Measurements from ENCODE around the gene PSEN2. TPM values are rescaled to one million over a fixed set of nuclear protein-coding genes. Genes with fewer than 3 reads are reported as not detected.

The PSEN2 gene
- total RNA-seq, 1 experiment from 2014 or later, result 17.4 TPM

DNA sequence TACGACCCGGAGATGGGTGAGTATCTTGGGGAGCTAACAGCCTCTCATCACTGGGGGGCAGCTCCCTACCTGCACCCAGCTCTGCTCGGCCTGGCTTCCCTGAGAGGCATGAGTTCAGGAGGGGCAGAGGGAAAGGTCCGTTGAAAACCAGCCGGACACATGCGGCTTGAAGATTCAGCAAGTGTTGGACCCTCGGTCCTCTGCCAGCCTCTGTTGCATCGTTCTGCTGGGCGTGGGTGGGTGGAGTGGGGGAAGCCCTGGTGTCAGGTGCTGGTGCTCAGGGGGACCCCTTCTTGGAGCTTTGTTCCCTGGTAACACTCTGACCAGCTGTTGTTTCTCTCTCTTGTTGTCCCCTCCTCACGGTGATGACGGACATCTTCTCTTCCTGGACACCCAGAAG, 20.9 kb downstream of the PSEN2 start:
- no peak overlapping the region for H3K14ac ChIP-seq (ENCODE audit: insufficient read depth, low read length)
- Mint-ChIP-seq H3K4me1 (no peaks in the 10 kb centered on the region), H3K27me3 (ENCODE audit: low read depth) (no peaks in the 10 kb centered on the region), H3K27ac (no peak overlapping the region), H3K9me3 (no peaks in the 10 kb centered on the region), H3K36me3 (ENCODE audit: insufficient read depth in 1 of 3, low read depth in 3 of 3) (peaks cover 11 to 69% (median 48%) of the 10 kb centered on the region in 3 experiments), H3K4me3 (no peak overlapping the region)
- no peaks in the 10 kb centered on the region for H3K27me3 ChIP-seq (ENCODE audit: insufficient read depth, low read length)
- H3K23me2 ChIP-seq (ENCODE audit: insufficient read length, low read depth, low read length, poor library complexity, severe bottlenecking), result no peaks in the 10 kb centered on the region
- H2BK15ac ChIP-seq (ENCODE audit: low read depth, low read length), result no peak overlapping the region
- H3K4me2 ChIP-seq (ENCODE audit: insufficient read depth, insufficient read length, low read length), result no peak overlapping the region
- no peak overlapping the region for H3T11ph ChIP-seq (ENCODE audit: low read length)
- DNase-seq, result no peak
- H2BK20ac ChIP-seq (ENCODE audit: low read depth, low read length, poor library complexity, severe bottlenecking), result no peak overlapping the region
- H2AK5ac ChIP-seq (ENCODE audit: insufficient read length, low read length), result no peak overlapping the region
- TF ChIP-seq CTCF (conservative IDR thresholded peaks at IDR 0.05), result no peak
- H2AFZ ChIP-seq (ENCODE audit: low read length), result no peak overlapping the region
- no peaks in the 10 kb centered on the region for H3K4me1 ChIP-seq (ENCODE audit: insufficient read depth, low read length)
- no peak overlapping the region for H3K9ac ChIP-seq (ENCODE audit: extremely low read depth, insufficient read length, low read length)
- H4K20me1 ChIP-seq (ENCODE audit: control insufficient read depth, insufficient read depth, insufficient read length), result no peaks in the 10 kb centered on the region
- H3K9me3 ChIP-seq (ENCODE audit: control insufficient read depth, low read depth, low read length), result no peaks in the 10 kb centered on the region
- H4K5ac ChIP-seq (ENCODE audit: insufficient read length, low read depth, low read length), result no peak overlapping the region
- no peak overlapping the region for H3K4ac ChIP-seq (ENCODE audit: low read depth, low read length)
- no peak overlapping the region for H3K23ac ChIP-seq (ENCODE audit: insufficient read length, low read depth, low read length)
- H3K79me1 ChIP-seq (ENCODE audit: insufficient read depth, low read depth, low read length, poor library complexity, severe bottlenecking), result no peaks in the 10 kb centered on the region
- H3K79me2 ChIP-seq (ENCODE audit: insufficient read depth, low read length), result no peaks in the 10 kb centered on the region
- no peak overlapping the region for H3K56ac ChIP-seq (ENCODE audit: insufficient read length, low read depth, low read length)
- H3K27ac ChIP-seq (ENCODE audit: insufficient read length, low read depth, low read length), result no peak overlapping the region
- no peak overlapping the region for H2BK120ac ChIP-seq (ENCODE audit: low read depth, low read length, poor library complexity, severe bottlenecking)
- H3K18ac ChIP-seq (ENCODE audit: insufficient read length, low read depth, low read length), result no peak overlapping the region
- no CpG with 5 or more reads among the region's 11 CpGs for WGBS (ENCODE audit: extremely low coverage, insufficient read length, low lambda C conversion rate)
- H4K8ac ChIP-seq (replicated peaks; ENCODE audit: insufficient read length, low read depth, low read length), result no peak overlapping the region
- no peak overlapping the region for H2BK5ac ChIP-seq (ENCODE audit: insufficient read length, low read length)
- no peak overlapping the region for H4K91ac ChIP-seq (ENCODE audit: insufficient read length, low read depth, low read length)
- H2BK12ac ChIP-seq (ENCODE audit: insufficient read length, low read depth, low read length), result no peak overlapping the region
